ENCODE data around the gene NDRG4. TPM values are rescaled to one million over a fixed set of nuclear protein-coding genes. Genes with fewer than 3 reads are reported as not detected.

NDRG4 gene
- total RNA-seq, 1 donor from 2014 or later: 22.6 TPM

GRCh38 chr16:58508671-58509251 lies 8.8 kb downstream of the NDRG4 start:
- no peak for DNase-seq (ENCODE audit: low spot score)

DNA sequence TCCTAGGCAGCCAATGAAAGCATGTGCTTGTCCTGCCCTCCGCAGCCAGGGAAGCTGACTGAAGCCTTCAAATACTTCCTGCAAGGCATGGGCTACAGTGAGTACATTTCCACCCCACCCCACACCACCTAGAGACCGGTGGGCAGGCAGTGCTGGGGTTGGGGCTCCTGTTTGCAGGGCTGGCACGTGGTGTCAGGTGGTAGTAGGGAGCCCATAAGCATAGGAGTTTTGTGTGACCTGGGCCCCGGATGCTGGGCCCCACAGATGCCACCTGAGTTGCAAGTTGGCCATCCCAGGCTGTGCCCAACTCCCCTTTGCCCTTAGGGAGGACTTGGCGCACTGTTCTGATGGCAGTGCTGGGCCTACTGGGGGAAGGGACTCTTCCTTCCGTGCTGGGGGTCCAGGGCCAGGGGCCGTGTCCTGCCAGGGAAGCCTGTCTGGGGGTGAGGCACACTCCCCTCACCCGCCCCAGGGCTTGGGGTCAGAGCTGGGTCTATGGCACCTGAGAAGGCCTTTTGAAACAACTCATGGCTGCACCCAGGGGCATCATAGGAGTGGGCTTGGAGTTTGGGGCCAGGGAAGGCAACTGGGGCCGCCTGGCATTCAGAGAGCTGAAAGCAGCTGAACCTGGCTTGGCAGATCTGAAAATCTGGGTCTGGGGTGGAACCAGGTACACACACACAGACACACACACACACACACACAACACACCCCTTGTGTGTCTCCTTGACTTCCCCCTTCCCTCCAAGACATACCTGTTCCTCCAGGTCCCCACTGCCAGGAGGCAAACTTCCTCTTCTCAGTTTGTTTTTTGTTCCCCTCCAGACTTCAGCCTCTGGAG lies 9.5 kb downstream of the NDRG4 start:
- no peak for DNase-seq (ENCODE audit: low spot score)

DNA sequence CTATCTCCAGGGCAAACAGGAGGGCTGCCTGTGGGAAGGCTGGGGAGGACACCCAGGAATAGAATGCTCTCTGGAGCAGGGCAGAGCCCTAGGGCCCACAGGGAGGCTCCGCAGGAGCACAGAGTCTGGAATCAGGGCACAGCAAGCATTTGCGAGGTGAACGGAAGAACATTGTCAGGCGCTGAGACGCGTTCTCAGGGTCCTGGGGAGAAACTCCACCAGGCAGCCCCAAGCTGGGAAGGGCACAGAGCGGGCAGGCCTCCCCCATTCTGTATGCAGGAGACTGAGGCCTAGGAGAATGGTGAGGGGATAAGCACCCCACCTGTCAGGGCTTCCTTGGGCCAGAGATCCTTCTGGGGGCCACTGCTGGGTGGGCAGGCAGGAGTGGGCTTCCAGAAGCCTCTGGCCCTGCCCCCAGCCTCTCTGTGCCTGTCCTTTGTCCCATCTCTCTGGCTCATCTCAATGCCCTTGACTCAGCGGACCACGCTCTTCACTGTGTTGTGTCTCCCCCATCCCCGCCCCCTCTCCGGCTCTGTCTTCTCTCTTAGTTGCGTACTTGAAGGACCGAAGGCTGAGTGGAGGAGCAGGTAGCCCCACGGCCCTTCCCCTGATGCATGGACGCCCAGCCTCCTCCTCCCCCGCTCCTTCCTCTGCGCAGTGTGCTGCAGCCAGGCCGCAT lies 10.3 kb downstream of the NDRG4 start:
- DNase-seq (ENCODE audit: low spot score): no peak

- DNase-seq (ENCODE audit: low spot score): no peak
Measured at GRCh38 chr16:58510776-58511628, 11.1 kb downstream of the NDRG4 start.

GRCh38 chr16:58511933-58512815 lies 12.2 kb downstream of the NDRG4 start:
- peak; percentile 28 for DNase-seq (ENCODE audit: low spot score)

DNA sequence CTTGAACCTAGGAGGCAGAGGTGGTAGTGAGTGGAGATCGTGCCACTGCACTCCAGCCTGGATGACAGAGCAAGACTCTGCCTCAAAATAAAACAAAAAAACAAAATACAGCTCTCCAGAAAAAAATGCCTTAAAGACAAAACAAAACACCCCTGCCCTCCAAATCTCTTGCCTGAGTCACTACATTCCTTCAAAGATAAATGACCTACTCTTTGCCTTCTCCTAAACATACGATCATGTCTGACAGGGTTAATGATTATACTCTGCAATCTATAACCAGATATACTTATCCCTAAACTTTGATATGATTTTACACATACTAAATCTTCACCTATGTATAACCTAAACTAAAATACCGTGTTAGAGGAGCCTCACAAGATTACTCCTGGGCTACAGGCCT lies 13.9 kb downstream of the NDRG4 start:
- DNase-seq (ENCODE audit: low spot score): no peak

GRCh38 chr16:58515125-58515870 lies 15.4 kb downstream of the NDRG4 start, which contains the start of gene SETD6:
Gene SETD6 (plus strand): TSS chr16:58515517. CDS start chr16:58515538, 21 bp downstream.
- DNase-seq (ENCODE audit: low spot score): peak; percentile 90

GRCh38 chr16:58515871-58516767 lies 16.2 kb downstream of the NDRG4 start:
- DNase-seq (ENCODE audit: low spot score): peak; percentile 17

- DNase-seq (ENCODE audit: low spot score): no peak
Measured at GRCh38 chr16:58516768-58517107, 16.8 kb downstream of the NDRG4 start.

GRCh38 chr16:58518083-58518979 lies 18.4 kb downstream of the NDRG4 start:
- no peak for DNase-seq (ENCODE audit: low spot score)

DNA sequence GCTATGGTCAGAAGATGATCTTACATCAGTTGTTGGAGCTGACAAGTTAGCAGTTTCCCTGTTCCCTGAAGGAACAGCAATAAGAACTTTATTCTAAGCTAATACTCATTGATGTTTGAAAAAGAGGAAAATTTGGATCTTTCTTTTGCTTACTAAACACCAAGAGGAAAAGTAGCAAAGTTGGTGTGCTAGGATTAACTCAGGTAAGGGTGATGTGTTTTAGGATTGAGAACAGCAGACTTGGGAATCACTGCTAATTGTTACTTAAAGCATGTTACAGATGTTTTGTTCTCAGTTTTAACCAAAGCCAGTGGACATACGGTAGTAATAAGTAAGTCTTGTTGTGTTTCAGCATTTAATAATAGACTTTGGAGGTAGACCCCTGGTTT lies 19.0 kb downstream of the NDRG4 start:
- DNase-seq (ENCODE audit: low spot score): no peak

GRCh38 chr16:58519707-58520106 lies 19.8 kb downstream of the NDRG4 start:
- no peak for DNase-seq (ENCODE audit: low spot score)

- DNase-seq (ENCODE audit: low spot score): no peak
Measured at GRCh38 chr16:58530179-58530578, 30.2 kb downstream of the NDRG4 start.

DNA sequence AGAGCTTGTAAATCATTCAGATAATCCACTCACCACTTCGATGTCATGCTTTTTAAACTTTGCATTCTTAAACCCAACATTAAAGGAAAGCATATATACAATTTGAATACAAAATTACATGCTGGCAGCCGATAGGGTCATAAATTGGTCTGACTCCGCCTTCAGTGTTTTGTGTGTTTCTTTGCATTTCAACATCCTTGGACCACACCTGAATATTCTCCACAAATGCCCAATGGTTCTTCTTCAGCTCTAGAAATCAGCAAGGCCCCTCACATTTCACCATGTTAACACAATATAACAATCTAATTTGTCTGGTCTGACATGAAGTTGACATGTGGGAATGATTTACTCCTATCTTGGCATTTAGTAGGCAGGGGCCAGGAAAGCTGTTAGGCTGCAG lies 32.5 kb downstream of the NDRG4 start:
- DNase-seq (ENCODE audit: low spot score): no peak

DNA sequence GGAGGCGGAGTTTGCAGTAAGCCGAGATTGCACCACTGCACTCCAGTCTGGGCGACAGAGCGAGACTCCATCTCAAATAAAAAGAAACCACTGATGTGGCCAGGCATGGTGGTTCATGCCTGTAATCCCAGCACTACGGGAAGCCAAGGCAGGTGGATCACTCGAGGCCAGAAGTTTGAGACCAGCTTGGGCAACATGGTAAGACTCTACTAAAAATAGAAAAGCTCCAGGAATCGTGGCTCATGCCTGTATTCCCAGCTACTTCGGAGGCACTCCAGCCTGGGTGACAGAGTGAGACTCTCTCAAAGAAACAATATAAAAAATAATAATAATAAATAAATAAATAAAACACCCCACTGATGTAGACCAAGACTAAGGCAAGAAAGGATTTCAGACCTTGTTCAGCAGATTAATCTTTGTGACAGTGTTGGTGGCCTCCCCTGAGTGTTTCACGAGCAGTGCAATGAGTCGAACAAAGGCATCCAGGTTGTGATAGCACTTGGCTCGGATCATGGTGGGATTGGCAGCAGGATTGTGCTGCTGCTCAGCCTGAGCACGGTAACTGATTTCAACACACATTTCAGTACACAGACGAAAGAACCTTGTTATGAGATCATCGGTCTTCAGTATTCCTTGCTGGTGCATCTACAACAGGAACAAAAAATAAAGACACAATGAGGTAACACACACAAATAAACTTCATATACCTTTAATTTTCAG lies 34.0 kb downstream of the NDRG4 start:
- DNase-seq (ENCODE audit: low spot score): no peak

DNA sequence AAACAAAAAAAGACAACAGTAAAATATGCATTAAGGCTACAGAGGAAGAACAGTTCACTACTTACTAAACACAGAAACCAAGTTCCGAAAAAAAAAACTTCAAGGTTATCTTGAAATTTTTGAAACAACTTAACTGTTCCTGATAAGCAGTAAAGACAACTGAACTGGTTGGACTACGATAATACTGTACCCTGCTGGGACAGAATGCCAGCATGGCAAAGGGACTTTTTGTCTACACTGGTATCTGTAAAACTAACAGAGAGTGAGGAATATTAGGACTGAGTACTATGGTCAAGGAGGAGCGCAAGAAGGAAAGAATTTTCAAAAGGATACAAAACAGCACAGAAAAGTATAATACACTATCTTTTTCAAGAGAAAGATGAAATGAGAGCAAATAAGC lies 35.2 kb downstream of the NDRG4 start:
- DNase-seq (ENCODE audit: low spot score): no peak

DNA sequence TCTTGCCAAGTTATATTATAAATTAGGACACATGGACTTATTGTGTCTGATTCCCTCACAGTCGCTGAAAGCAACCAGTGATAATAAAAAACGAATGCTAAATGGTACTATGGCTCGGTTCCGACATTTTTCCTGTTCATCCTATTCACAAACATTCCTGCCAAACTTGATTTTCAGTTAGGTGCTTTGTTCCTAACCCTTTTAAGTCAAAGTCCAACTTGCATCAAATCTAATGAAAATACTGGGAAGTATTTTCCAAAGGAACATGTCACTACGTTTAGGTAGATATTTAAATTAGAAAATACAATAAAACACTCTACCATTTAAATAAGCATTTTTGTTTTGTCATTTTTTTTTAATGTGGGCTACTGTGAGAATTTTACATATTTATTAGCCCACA lies 36.3 kb downstream of the NDRG4 start:
- DNase-seq (ENCODE audit: low spot score): no peak

Measured in umbilical cord (tissue), 2 donors.